Measurements from ENCODE around the gene WFIKKN2. TPM values are rescaled to one million over a fixed set of nuclear protein-coding genes. Genes with fewer than 3 reads are reported as not detected.

Gene WFIKKN2
- polyA plus RNA-seq, 1 donor (not counting 4 experiments of a cell fraction or from before 2014, with no cell fraction given): not detected

- no peaks in the 10 kb centered on the region for H3K36me3 ChIP-seq (ENCODE audit: control insufficient read depth in 2 of 2, extremely low read depth in 1 of 2, insufficient read depth in 2 of 2, low read length in 2 of 2)
- no peak overlapping the region for H3K27ac ChIP-seq (ENCODE audit: control insufficient read depth, insufficient read depth, low read length)
- no peak overlapping the region for H2AFZ ChIP-seq (ENCODE audit: control insufficient read depth, low read length)
- dilution Hi-C loops (cut with MboI; ENCODE audit: extremely low pct_ligation_motif_present, low sequenced_read_pairs): no loop called here
- peak; percentile 9 for FAIRE-seq
- H3K4me3 ChIP-seq (ENCODE audit: control insufficient read depth in 2 of 3, extremely low read depth in 1 of 3, insufficient read depth in 2 of 3, low read depth in 1 of 3, low read length in 3 of 3): no peak overlapping the region
- no peaks in the 10 kb centered on the region for H3K79me2 ChIP-seq (ENCODE audit: control insufficient read depth, insufficient read depth, low read length)
- H3K9me1 ChIP-seq (ENCODE audit: control insufficient read depth, extremely low read depth, insufficient read depth, low read length): no peaks in the 10 kb centered on the region
- DNase-seq (ENCODE audit: low read depth, low spot score): no peak
- no peaks in the 10 kb centered on the region for H4K20me1 ChIP-seq (ENCODE audit: control insufficient read depth, extremely low read depth, insufficient read depth, low read length)
- TF ChIP-seq CTCF (optimal IDR thresholded peaks at IDR 0.05 in 1 of 3, IDR thresholded peaks at IDR 0.05 in 1 of 3, conservative IDR thresholded peaks at IDR 0.05 in 1 of 3; ENCODE audit: extremely low read depth in 1 of 3, insufficient read depth in 2 of 3, low read length in 3 of 3) (no peak), EZH2 (IDR thresholded peaks at IDR 0.05; ENCODE audit: low read length) (no peak)
- H3K4me1 ChIP-seq (ENCODE audit: control insufficient read depth, extremely low read depth, insufficient read depth, low read length): peaks cover 24% of the 10 kb centered on the region
- H3K27me3 ChIP-seq (ENCODE audit: control insufficient read depth, extremely low read depth, insufficient read depth, low read length): no peaks in the 10 kb centered on the region
- H3K9ac ChIP-seq (ENCODE audit: control insufficient read depth, extremely low read depth, insufficient read depth, low read length): no peak overlapping the region
- no peaks in the 10 kb centered on the region for H3K9me3 ChIP-seq (ENCODE audit: control insufficient read depth, low read depth, low read length)
- no peak overlapping the region for H3K4me2 ChIP-seq (ENCODE audit: control insufficient read depth, extremely low read depth, insufficient read depth, low read depth, low read length)
These were observed 45.8 kb downstream of the WFIKKN2 start for GRCh38 chr17:50881182-50881581.

GRCh38 chr17:50882851-50883250 lies 47.5 kb downstream of the WFIKKN2 start:
- H3K27ac ChIP-seq (ENCODE audit: control insufficient read depth, insufficient read depth, low read length): peak overlapping the region; percentile 59
- H3K36me3 ChIP-seq (ENCODE audit: control insufficient read depth in 2 of 2, extremely low read depth in 1 of 2, insufficient read depth in 2 of 2, low read length in 2 of 2): peaks cover 0 to 1% of the 10 kb centered on the region in 2 experiments
- H3K79me2 ChIP-seq (ENCODE audit: control insufficient read depth, insufficient read depth, low read length): no peaks in the 10 kb centered on the region
- no peaks in the 10 kb centered on the region for H3K27me3 ChIP-seq (ENCODE audit: control insufficient read depth, extremely low read depth, insufficient read depth, low read length)
- no peak overlapping the region for H3K9ac ChIP-seq (ENCODE audit: control insufficient read depth, extremely low read depth, insufficient read depth, low read length)
- H4K20me1 ChIP-seq (ENCODE audit: control insufficient read depth, extremely low read depth, insufficient read depth, low read length): no peaks in the 10 kb centered on the region
- TF ChIP-seq CTCF (optimal IDR thresholded peaks at IDR 0.05 in 1 of 3, IDR thresholded peaks at IDR 0.05 in 1 of 3, conservative IDR thresholded peaks at IDR 0.05 in 1 of 3; ENCODE audit: extremely low read depth in 1 of 3, insufficient read depth in 2 of 3, low read length in 3 of 3) (no peak), EZH2 (IDR thresholded peaks at IDR 0.05; ENCODE audit: low read length) (no peak)
- FAIRE-seq (no peak), DNase-seq (ENCODE audit: low read depth, low spot score) (no peak)
- dilution Hi-C loops (cut with MboI; ENCODE audit: extremely low pct_ligation_motif_present, low sequenced_read_pairs): no loop called here
- H3K4me1 ChIP-seq (ENCODE audit: control insufficient read depth, extremely low read depth, insufficient read depth, low read length): peaks cover 24% of the 10 kb centered on the region
- no peak overlapping the region for H2AFZ ChIP-seq (ENCODE audit: control insufficient read depth, low read length)
- H3K4me2 ChIP-seq (ENCODE audit: control insufficient read depth, extremely low read depth, insufficient read depth, low read depth, low read length): peak overlapping the region; percentile 43
- no peaks in the 10 kb centered on the region for H3K9me3 ChIP-seq (ENCODE audit: control insufficient read depth, low read depth, low read length)
- H3K9me1 ChIP-seq (ENCODE audit: control insufficient read depth, extremely low read depth, insufficient read depth, low read length): no peaks in the 10 kb centered on the region
- peak overlapping the region in 1 of 3 experiments; percentile 0 for H3K4me3 ChIP-seq (ENCODE audit: control insufficient read depth in 2 of 3, extremely low read depth in 1 of 3, insufficient read depth in 2 of 3, low read depth in 1 of 3, low read length in 3 of 3)

All from keratinocyte (primary cell).